ENCODE data around the gene IQGAP1. TPM values are rescaled to one million over a fixed set of nuclear protein-coding genes. Genes with fewer than 3 reads are reported as not detected.

The IQGAP1 gene
- total RNA-seq, 2 experiments from 2014 or later: 136 to 143 TPM

- DNase-seq: no peak
- Mint-ChIP-seq H3K9me3 (no peaks in the 10 kb centered on the region), H3K27ac (no peak overlapping the region), H3K4me1 (ENCODE audit: low read depth) (peaks cover 37% of the 10 kb centered on the region), H3K36me3 (ENCODE audit: low read depth) (peaks cover 20% of the 10 kb centered on the region), H3K4me3 (no peak overlapping the region), H3K27me3 (ENCODE audit: low read depth) (no peaks in the 10 kb centered on the region)
- CTCF ChIA-PET: interaction anchor here (0.7 to 1.4 kb wide), 3 partner anchors 56 to 176 kb away, joined by 3 to 4 read pairs (median 4); partner anchors contain the start of gene TTLL13
- intact Hi-C loops (cut with micrococcal nuclease): no loop called here
These were observed 37.8 kb downstream of the IQGAP1 start for GRCh38 chr15:90425726-90426346.

DNA sequence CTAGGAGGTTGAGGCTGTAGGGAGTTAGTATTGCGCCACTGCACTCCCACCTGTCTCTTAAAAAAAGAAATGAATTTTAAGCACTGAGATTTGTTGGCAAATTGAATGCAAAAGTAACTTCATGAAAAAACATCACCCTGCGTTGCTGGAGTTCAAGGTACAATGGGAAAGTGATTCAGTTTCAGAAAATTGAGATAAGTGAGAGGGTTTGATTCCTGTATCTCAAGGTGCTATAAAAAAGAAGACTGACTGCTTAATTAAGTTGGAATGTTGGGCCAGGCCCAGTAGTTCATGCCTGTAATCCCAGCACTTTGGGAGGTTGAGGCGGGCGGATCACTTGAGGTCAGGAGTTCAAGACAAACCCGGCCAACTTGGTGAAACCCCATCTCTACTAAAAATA, 39.1 kb downstream of the IQGAP1 start:
- H3K27me3 Mint-ChIP-seq (ENCODE audit: low read depth): no peaks in the 10 kb centered on the region
- no peak for DNase-seq
- H3K4me1 Mint-ChIP-seq (ENCODE audit: low read depth): peaks cover 27% of the 10 kb centered on the region
- H3K4me3 Mint-ChIP-seq: no peak overlapping the region
- no peak overlapping the region for H3K27ac Mint-ChIP-seq
- no peaks in the 10 kb centered on the region for H3K9me3 Mint-ChIP-seq
- CTCF ChIA-PET: no interaction called here
- peaks cover 25% of the 10 kb centered on the region for H3K36me3 Mint-ChIP-seq (ENCODE audit: low read depth)
- intact Hi-C loops (cut with micrococcal nuclease): no loop called here

GRCh38 chr15:90432253-90432652, 44.2 kb downstream of the IQGAP1 start:
- Mint-ChIP-seq H3K36me3 (ENCODE audit: low read depth) (peaks cover 38% of the 10 kb centered on the region), H3K4me3 (no peak overlapping the region), H3K9me3 (no peaks in the 10 kb centered on the region), H3K4me1 (ENCODE audit: low read depth) (peaks cover 14% of the 10 kb centered on the region), H3K27ac (peak overlapping the region; percentile 6), H3K27me3 (ENCODE audit: low read depth) (no peaks in the 10 kb centered on the region)
- no peak for DNase-seq
- intact Hi-C loops (cut with micrococcal nuclease): no loop called here
- CTCF ChIA-PET: no interaction called here

- no peak for DNase-seq
- Mint-ChIP-seq H3K27me3 (ENCODE audit: low read depth) (no peaks in the 10 kb centered on the region), H3K9me3 (no peaks in the 10 kb centered on the region), H3K27ac (no peak overlapping the region), H3K4me3 (no peak overlapping the region), H3K4me1 (ENCODE audit: low read depth) (peaks cover 9% of the 10 kb centered on the region), H3K36me3 (ENCODE audit: low read depth) (peaks cover 32% of the 10 kb centered on the region)
- intact Hi-C loops (cut with micrococcal nuclease): no loop called here
- CTCF ChIA-PET: interaction anchor here (0.9 to 1.2 kb wide), 4 partner anchors 11 to 116 kb away, joined by 3 to 5 read pairs (median 3); no protein-coding TSS in a partner anchor
These were observed 47.8 kb downstream of the IQGAP1 start for GRCh38 chr15:90435652-90436337.

- Mint-ChIP-seq H3K9me3 (no peaks in the 10 kb centered on the region), H3K4me1 (ENCODE audit: low read depth) (peaks cover 9% of the 10 kb centered on the region), H3K4me3 (no peak overlapping the region), H3K36me3 (ENCODE audit: low read depth) (peaks cover 33% of the 10 kb centered on the region), H3K27me3 (ENCODE audit: low read depth) (no peaks in the 10 kb centered on the region), H3K27ac (no peak overlapping the region)
- intact Hi-C loops (cut with micrococcal nuclease): no loop called here
- no peak for DNase-seq
- CTCF ChIA-PET: interaction anchor here (0.9 to 1.0 kb wide), 3 partner anchors 42 to 117 kb away, joined by 3 to 5 read pairs (median 3); no protein-coding TSS in a partner anchor
These were observed 48.9 kb downstream of the IQGAP1 start for GRCh38 chr15:90436952-90437351.

GRCh38 chr15:90437516-90437915, 49.5 kb downstream of the IQGAP1 start:
- peaks cover 30% of the 10 kb centered on the region for H3K36me3 Mint-ChIP-seq (ENCODE audit: low read depth)
- CTCF ChIA-PET: no interaction called here
- H3K4me1 Mint-ChIP-seq (ENCODE audit: low read depth): peaks cover 9% of the 10 kb centered on the region

DNA sequence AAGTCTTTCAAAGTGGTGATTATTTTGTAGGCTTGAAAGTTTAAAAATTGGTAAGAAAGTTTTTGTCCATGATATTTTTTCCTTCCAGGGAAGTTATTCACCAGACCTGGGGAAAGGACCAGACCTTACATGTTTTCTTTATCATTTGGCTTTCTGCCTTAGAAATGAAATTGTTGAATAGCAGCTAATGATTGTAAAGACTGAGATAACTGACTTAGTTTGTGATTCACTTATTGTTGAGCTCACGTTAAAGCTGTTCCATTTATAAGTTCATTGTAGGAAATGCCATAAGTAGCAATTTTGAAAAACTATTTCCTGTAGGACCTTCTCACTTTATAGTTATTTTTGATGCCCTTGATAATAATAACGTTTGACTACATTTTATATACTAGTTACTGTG, 51.9 kb downstream of the IQGAP1 start:
- H3K36me3 Mint-ChIP-seq (ENCODE audit: low read depth): peaks cover 22% of the 10 kb centered on the region

More at GRCh38 chr15:90437516-90437915, 49.5 kb downstream of the IQGAP1 start:
- Mint-ChIP-seq H3K4me3 (no peak overlapping the region), H3K27ac (no peak overlapping the region), H3K9me3 (no peaks in the 10 kb centered on the region), H3K27me3 (ENCODE audit: low read depth) (no peaks in the 10 kb centered on the region)
- no peak for DNase-seq
- intact Hi-C loops (cut with micrococcal nuclease): no loop called here

GRCh38 chr15:90441027-90441426, 53.0 kb downstream of the IQGAP1 start:
- CTCF ChIA-PET: interaction anchor here (0.6 to 1.0 kb wide), 3 partner anchors 121 to 413 kb away, joined by 3 to 4 read pairs (median 4); no protein-coding TSS in a partner anchor
- H3K36me3 Mint-ChIP-seq (ENCODE audit: low read depth): peaks cover 16% of the 10 kb centered on the region

More for the DNA sequence above, 51.9 kb downstream of the IQGAP1 start:
- no peak for DNase-seq
- Mint-ChIP-seq H3K27ac (no peak overlapping the region), H3K4me3 (no peak overlapping the region), H3K4me1 (ENCODE audit: low read depth) (peaks cover 9% of the 10 kb centered on the region), H3K9me3 (no peaks in the 10 kb centered on the region), H3K27me3 (ENCODE audit: low read depth) (no peaks in the 10 kb centered on the region)
- intact Hi-C loops (cut with micrococcal nuclease): no loop called here
- CTCF ChIA-PET: interaction anchor here (1.0 to 2.0 kb wide), 3 partner anchors 16 to 120 kb away, joined by 3 to 9 read pairs (median 3); no protein-coding TSS in a partner anchor

GRCh38 chr15:90442423-90442822, 54.4 kb downstream of the IQGAP1 start:
- DNase-seq: no peak
- no peaks in the 10 kb centered on the region for H3K4me1 Mint-ChIP-seq (ENCODE audit: low read depth)
- no peaks in the 10 kb centered on the region for H3K27me3 Mint-ChIP-seq (ENCODE audit: low read depth)
- H3K36me3 Mint-ChIP-seq (ENCODE audit: low read depth): peaks cover 16% of the 10 kb centered on the region
- H3K9me3 Mint-ChIP-seq: no peaks in the 10 kb centered on the region
- H3K4me3 Mint-ChIP-seq: no peak overlapping the region
- H3K27ac Mint-ChIP-seq: no peak overlapping the region
- CTCF ChIA-PET: interaction anchor here (1.2 kb wide), 1 partner anchor 122 kb away, joined by 4 read pairs; no protein-coding TSS in a partner anchor
- intact Hi-C loops (cut with micrococcal nuclease): no loop called here

More at GRCh38 chr15:90441027-90441426, 53.0 kb downstream of the IQGAP1 start:
- Mint-ChIP-seq H3K9me3 (no peaks in the 10 kb centered on the region), H3K4me3 (no peak overlapping the region), H3K27ac (no peak overlapping the region), H3K4me1 (ENCODE audit: low read depth) (peaks cover 4% of the 10 kb centered on the region), H3K27me3 (ENCODE audit: low read depth) (no peaks in the 10 kb centered on the region)
- DNase-seq: no peak
- intact Hi-C loops (cut with micrococcal nuclease): no loop called here

DNA sequence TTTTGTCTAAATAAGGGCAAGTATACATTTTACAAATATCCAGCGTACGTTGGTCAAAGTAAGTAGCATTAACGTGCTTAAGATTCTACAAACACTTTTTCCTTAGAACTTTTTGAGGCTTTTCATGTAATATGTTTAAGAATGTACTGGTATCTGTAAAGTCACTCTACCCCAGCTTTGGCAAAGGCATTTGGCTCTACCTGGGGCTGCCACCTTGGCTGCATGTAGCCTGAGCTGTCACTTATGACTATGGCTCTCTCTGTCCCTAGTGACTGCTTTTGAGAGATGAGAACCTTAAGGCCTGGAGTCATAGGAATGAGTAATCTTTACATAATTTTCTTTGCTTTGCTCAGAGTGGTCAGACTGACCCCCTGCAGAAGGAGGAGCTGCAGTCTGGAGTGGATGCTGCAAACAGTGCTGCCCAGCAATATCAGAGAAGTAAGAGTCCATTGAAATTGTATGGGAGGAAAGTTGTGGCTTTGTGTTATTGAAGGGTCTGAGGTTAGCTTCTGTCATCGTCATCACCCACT, 61.2 kb downstream of the IQGAP1 start:
- CTCF ChIA-PET: interaction anchor here (0.6 to 2.7 kb wide), 5 partner anchors 25 to 369 kb away, joined by 3 to 9 read pairs (median 5); no protein-coding TSS in a partner anchor
- Mint-ChIP-seq H3K4me1 (ENCODE audit: low read depth) (no peaks in the 10 kb centered on the region), H3K27me3 (ENCODE audit: low read depth) (no peaks in the 10 kb centered on the region), H3K27ac (no peak overlapping the region), H3K4me3 (no peak overlapping the region), H3K36me3 (ENCODE audit: low read depth) (peaks cover 31% of the 10 kb centered on the region), H3K9me3 (no peaks in the 10 kb centered on the region)
- intact Hi-C loops (cut with micrococcal nuclease): no loop called here
- no peak for DNase-seq

GRCh38 chr15:90451053-90451850, 63.2 kb downstream of the IQGAP1 start:
- Mint-ChIP-seq H3K9me3 (no peaks in the 10 kb centered on the region), H3K4me3 (no peak overlapping the region), H3K27me3 (ENCODE audit: low read depth) (no peaks in the 10 kb centered on the region), H3K27ac (no peak overlapping the region), H3K36me3 (ENCODE audit: low read depth) (peaks cover 43% of the 10 kb centered on the region), H3K4me1 (ENCODE audit: low read depth) (no peaks in the 10 kb centered on the region)
- intact Hi-C loops (cut with micrococcal nuclease): no loop called here
- CTCF ChIA-PET: interaction anchor here (0.6 to 1.9 kb wide), 3 partner anchors 23 to 150 kb away, joined by 3 to 5 read pairs (median 3); no protein-coding TSS in a partner anchor
- DNase-seq: no peak

DNA sequence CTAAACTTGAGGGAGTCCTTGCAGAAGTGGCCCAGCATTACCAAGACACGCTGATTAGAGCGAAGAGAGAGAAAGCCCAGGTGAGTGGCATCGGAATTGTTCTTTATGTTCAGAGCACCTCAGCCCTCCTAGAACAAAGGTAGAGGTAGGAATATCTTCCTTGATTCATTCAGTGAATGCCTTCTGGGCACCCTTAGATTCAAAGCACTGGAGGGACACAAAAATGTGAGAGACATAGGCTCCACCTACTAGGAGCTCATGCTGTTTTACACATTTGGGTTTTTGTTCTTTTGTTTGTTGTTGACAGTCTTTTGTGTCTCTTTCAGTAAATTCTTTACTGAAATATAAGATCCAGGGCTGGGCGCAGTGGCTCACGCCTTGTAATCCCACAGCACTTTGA, 68.2 kb downstream of the IQGAP1 start:
- H3K27ac Mint-ChIP-seq: no peak overlapping the region
- H3K9me3 Mint-ChIP-seq: no peaks in the 10 kb centered on the region
- peaks cover 44% of the 10 kb centered on the region for H3K36me3 Mint-ChIP-seq (ENCODE audit: low read depth)
- H3K4me3 Mint-ChIP-seq: no peak overlapping the region
- CTCF ChIA-PET: interaction anchor here (0.7 to 2.1 kb wide), 4 partner anchors 17 to 136 kb away, joined by 3 to 7 read pairs (median 4); no protein-coding TSS in a partner anchor
- intact Hi-C loops (cut with micrococcal nuclease): no loop called here
- peaks cover 9% of the 10 kb centered on the region for H3K4me1 Mint-ChIP-seq (ENCODE audit: low read depth)
- H3K27me3 Mint-ChIP-seq (ENCODE audit: low read depth): no peaks in the 10 kb centered on the region
- DNase-seq: no peak

All from activated naive CD4-positive, alpha-beta T cell treated with anti-CD3 and anti-CD28 coated beads for 36 hours (primary cell).